NCI-H2107 treated with DMSO at 0.1 percent for 48 hours (cell line): Measurements from ENCODE around the gene ARMC2.
A peak's percentile ranks its signal among the peaks of the same experiment; 100 is the strongest.
"Not testable (repeated sequence)": the region's sequence is repeated elsewhere in the genome, so short reads cannot be mapped to it uniquely, and the experiment has no call there.

Source experiments
- DNase-seq: peaks from one replicate; lab custom pipeline; 2025; ENCODE audit not compliant: unreplicated experiment; lab: John Stamatoyannopoulos, UW

Gene ARMC2, protein sequence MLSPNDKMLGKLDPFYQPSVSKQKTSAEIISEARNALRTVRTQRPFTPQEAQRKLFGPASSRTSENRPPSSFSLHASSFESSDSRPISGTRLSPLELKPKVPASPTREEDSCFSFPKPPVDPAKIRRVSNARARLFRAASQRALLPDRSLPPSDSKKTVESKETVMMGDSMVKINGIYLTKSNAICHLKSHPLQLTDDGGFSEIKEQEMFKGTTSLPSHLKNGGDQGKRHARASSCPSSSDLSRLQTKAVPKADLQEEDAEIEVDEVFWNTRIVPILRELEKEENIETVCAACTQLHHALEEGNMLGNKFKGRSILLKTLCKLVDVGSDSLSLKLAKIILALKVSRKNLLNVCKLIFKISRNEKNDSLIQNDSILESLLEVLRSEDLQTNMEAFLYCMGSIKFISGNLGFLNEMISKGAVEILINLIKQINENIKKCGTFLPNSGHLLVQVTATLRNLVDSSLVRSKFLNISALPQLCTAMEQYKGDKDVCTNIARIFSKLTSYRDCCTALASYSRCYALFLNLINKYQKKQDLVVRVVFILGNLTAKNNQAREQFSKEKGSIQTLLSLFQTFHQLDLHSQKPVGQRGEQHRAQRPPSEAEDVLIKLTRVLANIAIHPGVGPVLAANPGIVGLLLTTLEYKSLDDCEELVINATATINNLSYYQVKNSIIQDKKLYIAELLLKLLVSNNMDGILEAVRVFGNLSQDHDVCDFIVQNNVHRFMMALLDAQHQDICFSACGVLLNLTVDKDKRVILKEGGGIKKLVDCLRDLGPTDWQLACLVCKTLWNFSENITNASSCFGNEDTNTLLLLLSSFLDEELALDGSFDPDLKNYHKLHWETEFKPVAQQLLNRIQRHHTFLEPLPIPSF

GRCh38 chr6:108848116-108848868, at the start of gene ARMC2:
Gene ARMC2, plus strand, starts transcription at chr6:108848422. Its CDS starts 5,846 bp downstream, at chr6:108854268.
- peak; percentile 78 for DNase-seq

DNA sequence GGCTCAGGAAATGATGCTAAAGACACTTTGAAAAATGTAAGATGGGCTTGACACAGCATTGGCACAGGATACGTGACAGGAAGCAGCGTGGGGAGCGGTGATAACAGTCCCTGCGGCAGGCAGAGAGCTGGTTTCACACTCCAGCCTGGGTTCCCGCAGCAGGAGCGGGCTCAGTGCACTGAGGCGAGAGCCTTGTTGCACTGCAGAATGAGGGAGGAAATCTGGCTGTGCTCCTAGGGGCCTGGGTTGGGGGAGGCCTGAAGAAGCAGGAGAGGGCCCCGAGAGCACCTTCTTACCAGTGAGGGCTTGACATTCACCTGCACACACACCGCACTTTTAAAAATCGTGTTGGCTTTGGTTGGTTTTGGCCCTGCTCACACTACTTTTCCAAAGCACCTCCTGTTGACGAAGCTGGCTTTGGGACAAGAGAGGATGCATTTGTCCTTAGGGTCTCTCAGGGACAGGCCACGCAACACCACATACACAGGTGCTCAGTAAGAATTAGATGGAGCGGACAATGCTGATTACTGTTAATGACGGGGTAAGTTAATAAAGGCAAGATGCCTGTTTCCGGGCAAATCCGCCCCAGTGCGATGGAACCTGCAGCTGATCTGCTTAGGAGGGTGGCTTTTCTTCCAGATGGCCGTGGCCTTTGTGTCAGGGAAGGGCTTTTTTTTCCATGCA, 49.4 kb upstream of the ARMC2 start:
- no peak for DNase-seq

- DNase-seq, result no peak
Observed at GRCh38 chr6:108799354-108799717, 48.9 kb upstream of the ARMC2 start.

GRCh38 chr6:108799791-108800190, 48.4 kb upstream of the ARMC2 start:
- no peak for DNase-seq

GRCh38 chr6:108800427-108800864, 47.8 kb upstream of the ARMC2 start:
- DNase-seq, result no peak

GRCh38 chr6:108801366-108801765, 46.9 kb upstream of the ARMC2 start:
- peak; percentile 76 for DNase-seq

DNA sequence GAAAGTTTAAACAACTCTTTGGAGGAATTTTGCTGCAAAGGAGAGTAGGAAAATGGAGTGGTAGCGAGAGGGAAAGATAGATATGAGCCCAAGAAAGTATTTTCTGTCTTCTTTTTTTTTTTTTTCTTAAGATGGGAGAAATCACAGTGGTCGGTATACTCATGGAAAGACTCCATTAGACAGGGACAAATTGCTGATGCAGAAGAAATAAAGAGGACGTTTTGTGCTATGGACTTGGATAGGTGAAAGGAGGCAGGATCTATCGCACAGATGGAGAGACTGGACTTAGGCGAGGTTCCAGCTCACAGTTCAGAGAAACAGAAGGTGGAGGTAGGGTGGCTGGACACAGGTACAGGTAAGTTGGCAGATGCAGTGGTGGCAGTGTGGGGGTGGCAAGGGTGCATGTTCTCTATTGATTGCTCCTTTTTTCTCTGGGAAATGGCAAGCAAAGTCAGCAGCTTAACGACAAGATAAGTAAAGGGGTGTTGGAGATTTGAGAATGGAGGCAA, 44.2 kb upstream of the ARMC2 start:
- DNase-seq, result no peak

DNA sequence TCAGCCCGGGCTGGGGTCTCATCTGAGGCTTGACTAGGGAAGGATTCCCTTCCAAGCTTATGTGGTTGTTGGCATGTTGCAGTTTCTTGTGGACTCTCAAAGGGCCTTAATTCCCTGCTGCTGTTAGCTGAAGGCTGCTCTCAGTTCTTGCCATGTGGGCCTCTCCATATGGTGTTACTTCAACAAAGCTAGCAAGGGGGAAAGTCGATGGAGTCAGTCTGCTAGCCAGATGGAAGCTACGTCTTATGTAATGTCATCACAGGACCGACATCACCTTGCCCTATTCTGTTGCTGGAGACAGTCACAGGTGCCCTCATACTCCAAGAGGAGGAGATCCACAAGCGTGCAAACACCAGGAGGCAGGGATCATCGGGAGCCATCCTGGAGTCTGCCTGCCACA, 43.3 kb upstream of the ARMC2 start:
- DNase-seq, result no peak

GRCh38 chr6:108805611-108806167, 42.5 kb upstream of the ARMC2 start:
- DNase-seq, result no peak

- DNase-seq, result no peak
Observed at GRCh38 chr6:108806171-108806570, 42.1 kb upstream of the ARMC2 start.

- DNase-seq, result no peak
Observed at GRCh38 chr6:108806665-108807064, 41.6 kb upstream of the ARMC2 start.

DNA sequence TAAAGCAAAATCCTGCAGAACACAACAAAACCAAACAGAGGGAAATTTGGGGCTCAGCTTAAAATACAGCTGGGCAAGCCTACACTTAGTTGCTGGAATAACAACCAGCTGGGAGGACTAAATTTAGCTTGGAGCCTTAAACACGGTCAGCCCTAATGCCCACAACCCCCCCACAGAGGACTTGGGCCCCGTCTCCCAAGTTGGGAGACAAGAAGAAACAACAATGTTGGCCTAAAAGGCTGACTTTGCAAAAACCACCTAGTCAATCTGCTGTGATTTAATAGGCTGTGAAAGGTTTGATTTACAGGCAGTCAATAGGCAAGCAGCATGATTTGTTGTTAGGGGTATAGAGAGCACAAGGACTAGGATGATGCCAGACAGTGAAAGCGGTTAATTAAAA, 40.3 kb upstream of the ARMC2 start:
- no peak for DNase-seq

GRCh38 chr6:108809211-108809610, 39.0 kb upstream of the ARMC2 start:
- DNase-seq, result no peak

DNA sequence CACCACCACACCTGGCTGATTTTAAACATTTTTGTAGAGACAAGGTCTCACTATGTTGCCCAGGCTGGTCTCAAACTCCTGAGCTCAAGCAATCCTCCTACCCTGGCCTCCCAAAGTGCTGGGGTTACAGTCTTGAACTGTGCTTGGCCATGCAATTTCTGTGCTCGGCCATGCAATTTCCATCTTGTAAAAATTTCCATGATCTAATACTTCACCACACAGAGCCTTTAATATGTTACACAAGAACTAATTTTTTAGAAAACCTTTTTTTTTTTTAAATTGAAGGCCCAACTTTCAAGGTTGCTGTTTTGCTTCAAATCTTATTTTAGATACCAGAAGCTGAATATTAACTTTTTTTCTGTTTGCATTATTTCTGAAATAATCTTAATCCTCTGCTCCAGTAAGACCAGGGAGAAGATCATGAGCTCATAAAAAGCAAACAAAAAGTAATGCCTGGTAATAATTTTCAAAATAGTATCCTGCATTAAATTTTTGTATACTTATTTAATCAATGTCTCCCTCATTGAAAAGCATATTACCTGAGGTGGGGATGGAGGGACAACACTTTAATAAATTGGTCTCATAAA, 38.1 kb upstream of the ARMC2 start:
- DNase-seq, result no peak

- no peak for DNase-seq
Observed at GRCh38 chr6:108811490-108811889, 36.7 kb upstream of the ARMC2 start.

DNA sequence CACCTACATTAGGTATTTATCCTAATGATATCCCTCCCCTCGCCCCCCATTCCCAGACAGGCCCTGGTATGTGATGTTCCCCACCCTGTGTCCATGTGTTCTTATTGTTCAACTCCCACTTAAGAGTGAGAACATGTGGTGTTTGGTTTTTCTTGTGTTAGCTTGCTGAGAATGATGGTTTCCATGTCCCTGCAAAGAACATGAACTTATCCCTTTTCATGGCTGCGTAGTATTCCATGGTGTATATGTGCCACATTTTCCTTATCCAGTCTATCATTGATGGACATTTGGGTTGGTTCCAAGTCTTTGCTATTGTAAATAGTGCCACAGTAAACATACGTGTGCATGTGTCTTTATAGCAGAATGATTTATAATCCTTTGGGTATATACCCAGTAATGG, 35.0 kb upstream of the ARMC2 start:
- DNase-seq, result not testable (repeated sequence)

DNA sequence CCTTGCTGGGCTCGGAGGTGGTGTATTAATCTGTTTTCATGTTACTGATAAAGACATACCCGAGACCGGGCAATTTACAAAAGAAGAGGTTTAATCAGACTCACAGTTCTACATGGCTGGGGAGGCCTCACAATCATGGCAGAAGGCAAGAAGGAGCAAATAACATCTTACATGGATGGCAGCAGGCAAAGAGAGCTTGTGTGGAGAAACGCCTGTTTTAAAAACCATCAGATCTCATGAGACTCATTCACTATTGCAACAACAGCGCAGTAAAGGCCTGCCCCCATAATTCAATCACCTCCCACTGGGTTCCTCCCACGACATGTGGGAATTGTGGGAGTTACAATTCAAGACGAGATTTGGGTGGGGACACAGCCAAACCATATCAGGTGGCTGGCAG, 30.9 kb upstream of the ARMC2 start:
- DNase-seq, result not testable (repeated sequence)

DNA sequence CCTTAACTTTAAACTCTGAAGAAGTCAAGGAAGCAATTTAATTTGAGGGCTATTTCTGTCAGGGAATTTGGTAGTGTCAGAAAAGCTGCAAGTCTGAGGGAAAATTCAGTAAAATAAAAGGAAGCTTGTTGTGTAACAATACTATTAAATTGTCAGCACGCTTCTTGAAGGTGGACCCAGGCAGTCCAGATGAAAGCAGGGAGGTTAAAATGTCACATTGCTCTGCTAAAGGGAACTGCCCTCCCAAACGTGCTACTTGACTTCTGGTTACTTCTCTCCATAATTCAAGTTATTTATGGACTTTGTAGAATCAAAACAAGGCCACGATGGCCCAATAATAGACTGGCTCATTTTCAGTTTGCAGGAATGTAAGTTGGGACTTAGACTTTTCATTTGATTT, 28.2 kb upstream of the ARMC2 start:
- DNase-seq, result no peak

- no peak for DNase-seq
Observed at GRCh38 chr6:108822401-108822800, 25.8 kb upstream of the ARMC2 start.

DNA sequence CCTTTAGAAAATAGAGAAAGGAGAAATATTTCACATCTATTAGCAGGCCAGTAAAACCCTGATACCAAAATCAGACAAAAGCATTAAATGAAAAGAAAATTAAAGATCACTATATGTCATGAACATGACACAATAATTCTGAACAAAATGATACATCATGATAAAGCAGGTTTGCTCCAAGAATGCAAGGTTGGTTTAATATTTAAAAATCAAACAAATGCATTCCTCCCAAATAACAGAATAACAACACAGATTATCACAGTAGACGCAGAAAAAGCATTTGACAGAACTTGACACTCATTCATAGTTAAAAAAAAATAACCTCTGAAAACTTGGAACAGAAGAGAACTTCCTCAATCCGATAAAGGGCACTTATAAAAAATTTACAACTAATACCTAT, 22.9 kb upstream of the ARMC2 start:
- DNase-seq, result no peak
